Measurements from ENCODE around the gene FHIT.
A peak's percentile ranks its signal among the peaks of the same experiment; 100 is the strongest.

FHIT gene

GRCh38 chr3:59796456-59796855 lies 1454.8 kb downstream of the FHIT start:
- DNase-seq = no peak

- DNase-seq = no peak
Observed at GRCh38 chr3:59795756-59796155, 1455.5 kb downstream of the FHIT start.

GRCh38 chr3:59793976-59794375 lies 1457.3 kb downstream of the FHIT start:
- no peak for DNase-seq

- no peak for DNase-seq
Observed at GRCh38 chr3:59791774-59792308, 1459.4 kb downstream of the FHIT start.

GRCh38 chr3:59790241-59790640 lies 1461.0 kb downstream of the FHIT start:
- DNase-seq = no peak

GRCh38 chr3:59788801-59789200 lies 1462.5 kb downstream of the FHIT start:
- DNase-seq = no peak

- peak; percentile 4 for DNase-seq
Observed at GRCh38 chr3:59788133-59788532, 1463.1 kb downstream of the FHIT start.

GRCh38 chr3:59786374-59786773 lies 1464.9 kb downstream of the FHIT start:
- no peak for DNase-seq

GRCh38 chr3:59784164-59784563 lies 1467.1 kb downstream of the FHIT start:
- DNase-seq = no peak

GRCh38 chr3:59783468-59783988 lies 1467.7 kb downstream of the FHIT start:
- no peak for DNase-seq

GRCh38 chr3:59782664-59783063 lies 1468.6 kb downstream of the FHIT start:
- peak; percentile 18 for DNase-seq

- DNase-seq = no peak
Observed at GRCh38 chr3:59780209-59780608, 1471.0 kb downstream of the FHIT start.

- DNase-seq = no peak
Observed at GRCh38 chr3:59779260-59779659, 1472.0 kb downstream of the FHIT start.

- DNase-seq = no peak
Observed at GRCh38 chr3:59777667-59778077, 1473.6 kb downstream of the FHIT start.

- DNase-seq = no peak
Observed at GRCh38 chr3:59777066-59777465, 1474.2 kb downstream of the FHIT start.

- DNase-seq = no peak
Observed at GRCh38 chr3:59775761-59776325, 1475.4 kb downstream of the FHIT start.

- DNase-seq = peak; percentile 49
Observed at GRCh38 chr3:59775106-59775505, 1476.1 kb downstream of the FHIT start.

- DNase-seq = peak; percentile 83
Observed at GRCh38 chr3:59774634-59775033, 1476.6 kb downstream of the FHIT start.

- no peak for DNase-seq
Observed at GRCh38 chr3:59774000-59774399, 1477.3 kb downstream of the FHIT start.

GRCh38 chr3:59772416-59773408 lies 1478.5 kb downstream of the FHIT start:
- no peak for DNase-seq

GRCh38 chr3:59771768-59772181 lies 1479.5 kb downstream of the FHIT start:
- DNase-seq = peak; percentile 86

GRCh38 chr3:59769127-59769750 lies 1482.0 kb downstream of the FHIT start:
- DNase-seq = no peak

GRCh38 chr3:59766200-59766872 lies 1484.9 kb downstream of the FHIT start:
- DNase-seq = peak; percentile 71

Measured in EL (cell line).